ENCODE results near the gene PXN. TPM values are rescaled to one million over a fixed set of nuclear protein-coding genes. Genes with fewer than 3 reads are reported as not detected.

The PXN gene
- polyA plus RNA-seq, 1 donor from 2014 or later = 5.9 TPM

GRCh38 chr12:120222288-120222832 is 43.2 kb downstream of the PXN start:
- Histone ChIP-seq H3K9me2 (ENCODE audit: insufficient read depth, low read length) (no peaks in the 10 kb centered on the region), H3F3A (ENCODE audit: insufficient read depth, low read length, poor library complexity, severe bottlenecking) (no peaks in the 10 kb centered on the region), H3K27ac (ENCODE audit: low read length) (no peak overlapping the region), H3K36me3 (ENCODE audit: insufficient read depth, low read length) (peaks cover 7% of the 10 kb centered on the region), H3K4me2 (ENCODE audit: low read length) (no peak overlapping the region), H4K20me1 (ENCODE audit: insufficient read depth) (no peaks in the 10 kb centered on the region), H2AFZ (ENCODE audit: low read depth, low read length) (no peak overlapping the region), H3K27me3 (ENCODE audit: insufficient read depth, low read depth, low read length) (no peaks in the 10 kb centered on the region), H3K4me3 (ENCODE audit: low read length) (no peak overlapping the region), H3K9ac (ENCODE audit: low read length) (no peak overlapping the region), H3K79me2 (replicated peaks; ENCODE audit: insufficient read depth, low read length) (no peaks in the 10 kb centered on the region), H3K9me3 (ENCODE audit: low read length) (no peaks in the 10 kb centered on the region)
- TF ChIP-seq RAD21 (conservative IDR thresholded peaks at IDR 0.05) (no peak), TAF1 (IDR thresholded peaks at IDR 0.05; ENCODE audit: low read depth) (no peak)

- H4K20me1 ChIP-seq (ENCODE audit: insufficient read depth) = no peaks in the 10 kb centered on the region
- H3K4me2 ChIP-seq (ENCODE audit: low read length) = no peak overlapping the region
- no peak for TF ChIP-seq POLR2AphosphoS5 (IDR thresholded peaks at IDR 0.05)
- TF ChIP-seq SMC3 (conservative IDR thresholded peaks at IDR 0.05; ENCODE audit: poor library complexity) = no peak
- no peak for TF ChIP-seq EZH2 (IDR thresholded peaks at IDR 0.05; ENCODE audit: borderline replicate concordance, insufficient read depth, low read length, poor library complexity, severe bottlenecking)
- TF ChIP-seq, protein P1, sequence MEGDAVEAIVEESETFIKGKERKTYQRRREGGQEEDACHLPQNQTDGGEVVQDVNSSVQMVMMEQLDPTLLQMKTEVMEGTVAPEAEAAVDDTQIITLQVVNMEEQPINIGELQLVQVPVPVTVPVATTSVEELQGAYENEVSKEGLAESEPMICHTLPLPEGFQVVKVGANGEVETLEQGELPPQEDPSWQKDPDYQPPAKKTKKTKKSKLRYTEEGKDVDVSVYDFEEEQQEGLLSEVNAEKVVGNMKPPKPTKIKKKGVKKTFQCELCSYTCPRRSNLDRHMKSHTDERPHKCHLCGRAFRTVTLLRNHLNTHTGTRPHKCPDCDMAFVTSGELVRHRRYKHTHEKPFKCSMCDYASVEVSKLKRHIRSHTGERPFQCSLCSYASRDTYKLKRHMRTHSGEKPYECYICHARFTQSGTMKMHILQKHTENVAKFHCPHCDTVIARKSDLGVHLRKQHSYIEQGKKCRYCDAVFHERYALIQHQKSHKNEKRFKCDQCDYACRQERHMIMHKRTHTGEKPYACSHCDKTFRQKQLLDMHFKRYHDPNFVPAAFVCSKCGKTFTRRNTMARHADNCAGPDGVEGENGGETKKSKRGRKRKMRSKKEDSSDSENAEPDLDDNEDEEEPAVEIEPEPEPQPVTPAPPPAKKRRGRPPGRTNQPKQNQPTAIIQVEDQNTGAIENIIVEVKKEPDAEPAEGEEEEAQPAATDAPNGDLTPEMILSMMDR (IDR thresholded peaks at IDR 0.05; ENCODE audit: poor library complexity, severe bottlenecking) = no peak
- no peak for TF ChIP-seq TAF1 (IDR thresholded peaks at IDR 0.05; ENCODE audit: low read depth)
- no peak for TF ChIP-seq EP300 (conservative IDR thresholded peaks at IDR 0.05; ENCODE audit: poor library complexity, severe bottlenecking)
- TF ChIP-seq, protein P2, sequence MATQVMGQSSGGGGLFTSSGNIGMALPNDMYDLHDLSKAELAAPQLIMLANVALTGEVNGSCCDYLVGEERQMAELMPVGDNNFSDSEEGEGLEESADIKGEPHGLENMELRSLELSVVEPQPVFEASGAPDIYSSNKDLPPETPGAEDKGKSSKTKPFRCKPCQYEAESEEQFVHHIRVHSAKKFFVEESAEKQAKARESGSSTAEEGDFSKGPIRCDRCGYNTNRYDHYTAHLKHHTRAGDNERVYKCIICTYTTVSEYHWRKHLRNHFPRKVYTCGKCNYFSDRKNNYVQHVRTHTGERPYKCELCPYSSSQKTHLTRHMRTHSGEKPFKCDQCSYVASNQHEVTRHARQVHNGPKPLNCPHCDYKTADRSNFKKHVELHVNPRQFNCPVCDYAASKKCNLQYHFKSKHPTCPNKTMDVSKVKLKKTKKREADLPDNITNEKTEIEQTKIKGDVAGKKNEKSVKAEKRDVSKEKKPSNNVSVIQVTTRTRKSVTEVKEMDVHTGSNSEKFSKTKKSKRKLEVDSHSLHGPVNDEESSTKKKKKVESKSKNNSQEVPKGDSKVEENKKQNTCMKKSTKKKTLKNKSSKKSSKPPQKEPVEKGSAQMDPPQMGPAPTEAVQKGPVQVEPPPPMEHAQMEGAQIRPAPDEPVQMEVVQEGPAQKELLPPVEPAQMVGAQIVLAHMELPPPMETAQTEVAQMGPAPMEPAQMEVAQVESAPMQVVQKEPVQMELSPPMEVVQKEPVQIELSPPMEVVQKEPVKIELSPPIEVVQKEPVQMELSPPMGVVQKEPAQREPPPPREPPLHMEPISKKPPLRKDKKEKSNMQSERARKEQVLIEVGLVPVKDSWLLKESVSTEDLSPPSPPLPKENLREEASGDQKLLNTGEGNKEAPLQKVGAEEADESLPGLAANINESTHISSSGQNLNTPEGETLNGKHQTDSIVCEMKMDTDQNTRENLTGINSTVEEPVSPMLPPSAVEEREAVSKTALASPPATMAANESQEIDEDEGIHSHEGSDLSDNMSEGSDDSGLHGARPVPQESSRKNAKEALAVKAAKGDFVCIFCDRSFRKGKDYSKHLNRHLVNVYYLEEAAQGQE (IDR thresholded peaks at IDR 0.05; ENCODE audit: borderline replicate concordance) = no peak
- no peak for TF ChIP-seq MXI1 (conservative IDR thresholded peaks at IDR 0.05; ENCODE audit: poor library complexity, severe bottlenecking)
- no peak for TF ChIP-seq RAD21 (conservative IDR thresholded peaks at IDR 0.05)
- no peak overlapping the region for H3K27ac ChIP-seq (ENCODE audit: low read length)
- H2AFZ ChIP-seq (ENCODE audit: low read depth, low read length) = no peak overlapping the region
- H3K79me2 ChIP-seq (replicated peaks; ENCODE audit: insufficient read depth, low read length) = no peaks in the 10 kb centered on the region
- no peaks in the 10 kb centered on the region for H3K9me2 ChIP-seq (ENCODE audit: insufficient read depth, low read length)
- peaks cover 7% of the 10 kb centered on the region for H3K36me3 ChIP-seq (ENCODE audit: insufficient read depth, low read length)
- H3K4me3 ChIP-seq (ENCODE audit: low read length) = no peak overlapping the region
- H3K9me3 ChIP-seq (ENCODE audit: low read length) = no peaks in the 10 kb centered on the region
- H3K9ac ChIP-seq (ENCODE audit: low read length) = no peak overlapping the region
- no peaks in the 10 kb centered on the region for H3K27me3 ChIP-seq (ENCODE audit: insufficient read depth, low read depth, low read length)
- H3F3A ChIP-seq (ENCODE audit: insufficient read depth, low read length, poor library complexity, severe bottlenecking) = no peaks in the 10 kb centered on the region
These were observed 44.0 kb downstream of the PXN start for GRCh38 chr12:120221576-120221900.
